HepG2 (cell line): ENCODE measurements around the gene TCN2. TPM values are rescaled to one million over a fixed set of nuclear protein-coding genes. Genes with fewer than 3 reads are reported as not detected.

ENCODE experiments used
- FOSL2 ChIP-seq: sonication (generic); formaldehyde crosslinking; IDR thresholded peaks from 2 replicates; pipeline ENCODE4 v1.4.0; 2020; ENCODE audit warnings: missing genetic modification reagents
- GZF1 ChIP-seq: sonication (generic); formaldehyde crosslinking; IDR thresholded peaks from 2 replicates; pipeline ENCODE4 v1.5.1; 2020; ENCODE audit warnings: mild to moderate bottlenecking, missing genetic modification reagents
- KLF6 ChIP-seq: IDR thresholded peaks from 2 replicates; pipeline ENCODE4 v1.8.0; 2016; ENCODE audit warnings: missing biosample characterization, missing genetic modification reagents
- MIXL1 ChIP-seq: IDR thresholded peaks from 2 replicates; pipeline ENCODE4 v1.6.1; 2016
- MTA1 ChIP-seq: sonication (generic); formaldehyde crosslinking; IDR thresholded peaks from 2 replicates; pipeline ENCODE4 v1.4.0; 2020; ENCODE audit warnings: missing genetic modification reagents, mild to moderate bottlenecking, borderline replicate concordance
- NCOA2 ChIP-seq: sonication (generic); formaldehyde crosslinking; IDR thresholded peaks from 2 replicates; pipeline ENCODE4 v1.8.0; 2022; ENCODE audit warnings: inconsistent platforms
- RBM39 ChIP-seq: fragments of 200-400 bp; formaldehyde crosslinking; IDR thresholded peaks from one replicate; pipeline ENCODE4 v1.6.1; 2018; ENCODE audit warnings: antibody characterized with exemption, mild to moderate bottlenecking, low read depth, low read length; ENCODE audit not compliant: poor library complexity, severe bottlenecking
- TAF1 ChIP-seq: sonication (generic); formaldehyde crosslinking; IDR thresholded peaks from 2 replicates; pipeline ENCODE4 v1.4.0; 2020; ENCODE audit warnings: missing genetic modification reagents
- TARDBP ChIP-seq: sonication (generic); formaldehyde crosslinking; IDR thresholded peaks from 2 replicates; pipeline ENCODE4 v1.8.0; 2022; ENCODE audit warnings: mild to moderate bottlenecking, missing genetic modification reagents
- TBX2 ChIP-seq: sonication (generic); formaldehyde crosslinking; IDR thresholded peaks from 2 replicates; pipeline ENCODE4 v1.5.0; 2020; ENCODE audit warnings: missing genetic modification reagents, mild to moderate bottlenecking, borderline replicate concordance
- YY1 ChIP-seq: IDR thresholded peaks from 2 replicates; pipeline ENCODE4 v1.6.1; 2011; ENCODE audit warnings: low read length, low read depth, moderate library complexity, mild to moderate bottlenecking; ENCODE audit not compliant: insufficient read depth, insufficient replicate concordance
- ZNF138 ChIP-seq: sonication (generic); formaldehyde crosslinking; IDR thresholded peaks from 2 replicates; pipeline ENCODE4 v1.5.0; 2020; ENCODE audit warnings: mild to moderate bottlenecking, low read depth, missing genetic modification reagents
- ZNF235 ChIP-seq: sonication (generic); formaldehyde crosslinking; IDR thresholded peaks from 2 replicates; pipeline ENCODE4 v1.8.1; 2023; ENCODE audit warnings: mild to moderate bottlenecking, missing genetic modification reagents, borderline replicate concordance
- ZNF317 ChIP-seq: sonication (generic); formaldehyde crosslinking; IDR thresholded peaks from 2 replicates; pipeline ENCODE4 v1.5.0; 2020; ENCODE audit warnings: mild to moderate bottlenecking, missing genetic modification reagents
- ZNF350 ChIP-seq: sonication (generic); formaldehyde crosslinking; IDR thresholded peaks from 2 replicates; pipeline ENCODE4 v1.4.0; 2020; ENCODE audit warnings: mild to moderate bottlenecking, low read depth, missing genetic modification reagents, borderline replicate concordance
- ZNF547 ChIP-seq: sonication (generic); formaldehyde crosslinking; IDR thresholded peaks from 2 replicates; pipeline ENCODE4 v1.5.1; 2020; ENCODE audit warnings: mild to moderate bottlenecking, missing genetic modification reagents
- polyA plus RNA-seq, 8 experiments: library from polyadenylated mRNA; depleted of rRNA in 3 of 8; stranded (reverse) in 7 of 8; unstranded in 1 of 8; fragments of >200 nt; fragmentation: Illumina TruSeq in 4 of 8; extraction: Trizol in 4 of 8; gene quantifications; 2 replicates each; pipeline versions ENCODE4 v1.2.1 to v1.2.3, GENCODE V29; 2011 to 2016; ENCODE audit warnings: low read depth in 4 of 8, missing spikeins in 1 of 8, mixed read lengths in 1 of 8; ENCODE audit not compliant: insufficient read depth in 1 of 8
- total RNA-seq, 5 experiments: library from RNA; depleted of rRNA; stranded (reverse); fragments of >200 nt; fragmentation: Illumina TruSeq; extraction: Trizol; gene quantifications; 2 replicates each; pipeline ENCODE4 v1.2.3, GENCODE V29; 2016; ENCODE audit warnings: low read depth in 1 of 5
- TF ChIP-seq, protein P1 (sequence below): sonication (generic); formaldehyde crosslinking; IDR thresholded peaks from 2 replicates; pipeline ENCODE4 v1.8.1; 2023; ENCODE audit warnings: mild to moderate bottlenecking, moderate library complexity, missing genetic modification reagents
- TF ChIP-seq, protein P2 (sequence below): sonication (generic); formaldehyde crosslinking; IDR thresholded peaks from 2 replicates; pipeline ENCODE4 v1.5.0; 2020; ENCODE audit warnings: mild to moderate bottlenecking, missing genetic modification reagents, borderline replicate concordance
- TF ChIP-seq, protein P3 (sequence below): sonication (generic); formaldehyde crosslinking; conservative IDR thresholded peaks from 2 replicates; pipeline ENCODE4 v1.4.0; 2020; ENCODE audit warnings: mild to moderate bottlenecking, missing genetic modification reagents, moderate library complexity

The TCN2 gene
- total and polyA plus RNA-seq, 2 of the 13 experiments (the other 11 are each of a cell fraction or from before 2014, with no cell fraction given), result 0.29 to 0.31 TPM

DNA sequence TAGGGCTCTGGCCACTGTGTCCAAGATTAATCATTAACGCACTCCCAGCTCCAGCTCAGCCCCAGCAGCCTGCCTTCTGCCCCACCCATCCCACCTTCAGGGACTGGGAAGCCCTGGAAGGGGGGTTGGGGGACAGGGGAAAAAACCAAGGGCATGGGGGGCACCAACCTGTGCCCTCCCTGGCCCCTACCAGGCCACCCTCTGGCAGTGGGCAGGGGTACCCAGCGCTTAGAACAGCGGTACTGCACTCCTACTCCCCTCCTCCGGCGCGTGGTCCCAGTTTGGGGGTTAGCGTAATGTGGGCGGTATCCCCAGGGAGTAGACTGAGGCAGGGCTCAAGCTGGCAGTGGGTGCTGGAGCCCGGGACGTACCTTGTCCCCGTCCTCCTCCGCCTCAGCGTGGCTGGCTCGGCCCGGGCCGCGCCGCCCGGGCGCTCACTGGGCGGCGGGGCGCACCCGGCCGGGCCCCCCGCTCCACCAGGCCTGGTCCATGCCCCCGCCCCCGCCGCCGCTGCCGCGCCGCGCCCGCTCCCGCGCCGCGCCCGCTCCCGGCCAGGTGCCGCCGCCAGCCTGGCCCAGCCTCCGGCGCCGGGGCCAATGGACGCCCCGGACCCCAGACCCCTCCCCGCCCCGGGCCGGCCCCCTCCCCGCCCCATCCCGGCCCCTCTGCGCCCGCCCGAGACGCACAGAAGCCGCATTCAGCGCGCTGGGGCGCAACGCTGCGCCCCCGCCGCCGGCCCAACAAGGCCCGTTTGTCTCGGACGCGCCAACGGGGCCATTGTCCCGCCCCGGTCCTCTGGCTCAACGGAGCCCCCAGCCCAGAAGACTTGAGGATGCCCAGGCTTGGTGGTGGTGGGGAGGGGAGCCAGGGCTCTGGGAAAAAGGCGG, 32.6 kb upstream of the TCN2 start, which contains the start of gene GAL3ST1 (continued):
- TF ChIP-seq, protein P1, sequence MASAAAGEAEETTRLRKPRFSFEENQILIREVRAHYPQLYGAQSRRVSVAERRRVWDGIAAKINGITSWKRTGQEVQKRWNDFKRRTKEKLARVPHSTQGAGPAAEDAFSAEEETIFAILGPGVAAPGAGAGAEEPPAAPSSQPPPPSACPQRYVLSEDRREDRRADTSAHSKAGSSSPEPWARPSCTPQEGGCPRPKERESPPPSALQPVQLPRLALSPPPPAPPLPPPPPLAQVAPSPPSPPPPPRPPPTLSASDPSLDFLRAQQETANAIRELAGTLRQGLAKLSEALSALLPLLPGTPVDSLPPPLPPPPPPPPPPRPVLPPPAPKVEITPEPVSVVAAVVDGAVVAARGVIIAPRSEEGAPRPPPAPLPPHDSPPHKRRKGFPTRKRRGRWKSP (CRISPR knock-in tag), result peak; percentile 96
- no peak for TF ChIP-seq ZNF317 (CRISPR knock-in tag)
- no peak for TF ChIP-seq NCOA2 (CRISPR knock-in tag)
- TF ChIP-seq KLF6 (CRISPR knock-in tag), result 0 out of 2 replicates have a peak, but pooled peaks have one; percentile 27
- TF ChIP-seq, protein P2, sequence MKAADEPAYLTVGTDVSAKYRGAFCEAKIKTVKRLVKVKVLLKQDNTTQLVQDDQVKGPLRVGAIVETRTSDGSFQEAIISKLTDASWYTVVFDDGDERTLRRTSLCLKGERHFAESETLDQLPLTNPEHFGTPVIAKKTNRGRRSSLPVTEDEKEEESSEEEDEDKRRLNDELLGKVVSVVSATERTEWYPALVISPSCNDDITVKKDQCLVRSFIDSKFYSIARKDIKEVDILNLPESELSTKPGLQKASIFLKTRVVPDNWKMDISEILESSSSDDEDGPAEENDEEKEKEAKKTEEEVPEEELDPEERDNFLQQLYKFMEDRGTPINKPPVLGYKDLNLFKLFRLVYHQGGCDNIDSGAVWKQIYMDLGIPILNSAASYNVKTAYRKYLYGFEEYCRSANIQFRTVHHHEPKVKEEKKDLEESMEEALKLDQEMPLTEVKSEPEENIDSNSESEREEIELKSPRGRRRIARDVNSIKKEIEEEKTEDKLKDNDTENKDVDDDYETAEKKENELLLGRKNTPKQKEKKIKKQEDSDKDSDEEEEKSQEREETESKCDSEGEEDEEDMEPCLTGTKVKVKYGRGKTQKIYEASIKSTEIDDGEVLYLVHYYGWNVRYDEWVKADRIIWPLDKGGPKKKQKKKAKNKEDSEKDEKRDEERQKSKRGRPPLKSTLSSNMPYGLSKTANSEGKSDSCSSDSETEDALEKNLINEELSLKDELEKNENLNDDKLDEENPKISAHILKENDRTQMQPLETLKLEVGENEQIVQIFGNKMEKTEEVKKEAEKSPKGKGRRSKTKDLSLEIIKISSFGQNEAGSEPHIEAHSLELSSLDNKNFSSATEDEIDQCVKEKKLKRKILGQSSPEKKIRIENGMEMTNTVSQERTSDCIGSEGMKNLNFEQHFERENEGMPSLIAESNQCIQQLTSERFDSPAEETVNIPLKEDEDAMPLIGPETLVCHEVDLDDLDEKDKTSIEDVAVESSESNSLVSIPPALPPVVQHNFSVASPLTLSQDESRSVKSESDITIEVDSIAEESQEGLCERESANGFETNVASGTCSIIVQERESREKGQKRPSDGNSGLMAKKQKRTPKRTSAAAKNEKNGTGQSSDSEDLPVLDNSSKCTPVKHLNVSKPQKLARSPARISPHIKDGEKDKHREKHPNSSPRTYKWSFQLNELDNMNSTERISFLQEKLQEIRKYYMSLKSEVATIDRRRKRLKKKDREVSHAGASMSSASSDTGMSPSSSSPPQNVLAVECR (CRISPR knock-in tag), result peak; percentile 17; the same call in 1 of the 2 replicates
- TF ChIP-seq GZF1 (CRISPR knock-in tag), result 0 out of 2 replicates have a peak, but pooled peaks have one; percentile 33
- no peak for TF ChIP-seq RBM39
- TF ChIP-seq YY1, result no peak
- no peak for TF ChIP-seq ZNF350 (CRISPR knock-in tag)
- no peak for TF ChIP-seq TBX2 (CRISPR knock-in tag)
- TF ChIP-seq, protein P3, sequence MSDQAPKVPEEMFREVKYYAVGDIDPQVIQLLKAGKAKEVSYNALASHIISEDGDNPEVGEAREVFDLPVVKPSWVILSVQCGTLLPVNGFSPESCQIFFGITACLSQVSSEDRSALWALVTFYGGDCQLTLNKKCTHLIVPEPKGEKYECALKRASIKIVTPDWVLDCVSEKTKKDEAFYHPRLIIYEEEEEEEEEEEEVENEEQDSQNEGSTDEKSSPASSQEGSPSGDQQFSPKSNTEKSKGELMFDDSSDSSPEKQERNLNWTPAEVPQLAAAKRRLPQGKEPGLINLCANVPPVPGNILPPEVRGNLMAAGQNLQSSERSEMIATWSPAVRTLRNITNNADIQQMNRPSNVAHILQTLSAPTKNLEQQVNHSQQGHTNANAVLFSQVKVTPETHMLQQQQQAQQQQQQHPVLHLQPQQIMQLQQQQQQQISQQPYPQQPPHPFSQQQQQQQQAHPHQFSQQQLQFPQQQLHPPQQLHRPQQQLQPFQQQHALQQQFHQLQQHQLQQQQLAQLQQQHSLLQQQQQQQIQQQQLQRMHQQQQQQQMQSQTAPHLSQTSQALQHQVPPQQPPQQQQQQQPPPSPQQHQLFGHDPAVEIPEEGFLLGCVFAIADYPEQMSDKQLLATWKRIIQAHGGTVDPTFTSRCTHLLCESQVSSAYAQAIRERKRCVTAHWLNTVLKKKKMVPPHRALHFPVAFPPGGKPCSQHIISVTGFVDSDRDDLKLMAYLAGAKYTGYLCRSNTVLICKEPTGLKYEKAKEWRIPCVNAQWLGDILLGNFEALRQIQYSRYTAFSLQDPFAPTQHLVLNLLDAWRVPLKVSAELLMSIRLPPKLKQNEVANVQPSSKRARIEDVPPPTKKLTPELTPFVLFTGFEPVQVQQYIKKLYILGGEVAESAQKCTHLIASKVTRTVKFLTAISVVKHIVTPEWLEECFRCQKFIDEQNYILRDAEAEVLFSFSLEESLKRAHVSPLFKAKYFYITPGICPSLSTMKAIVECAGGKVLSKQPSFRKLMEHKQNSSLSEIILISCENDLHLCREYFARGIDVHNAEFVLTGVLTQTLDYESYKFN (CRISPR knock-in tag), result peak; percentile 51
- TF ChIP-seq TARDBP, result 0 out of 2 replicates have a peak, but pooled peaks have one; percentile 13
- 0 out of 2 replicates have a peak, but pooled peaks have one; percentile 14 for TF ChIP-seq TAF1 (CRISPR knock-in tag)
- no peak for TF ChIP-seq MTA1
- TF ChIP-seq FOSL2, result no peak
- no peak for TF ChIP-seq ZNF138 (CRISPR knock-in tag)
- peak; percentile 79; the same call in 1 of the 2 replicates for TF ChIP-seq ZNF235 (CRISPR knock-in tag)
- 0 out of 2 replicates have a peak, but pooled peaks have one; percentile 1 for TF ChIP-seq ZNF547 (CRISPR knock-in tag)
- 0 out of 2 replicates have a peak, but pooled peaks have one; percentile 38 for TF ChIP-seq MIXL1 (CRISPR knock-in tag)
